Mononuclear cell (primary cell): ENCODE results near the gene IQUB. TPM values are rescaled to one million over a fixed set of nuclear protein-coding genes. Genes with fewer than 3 reads are reported as not detected.

Experiments used
- H3K27me3 ChIP-seq: 2 replicates; pipeline ENCODE4 v1.6.0; 2011; ENCODE audit warnings: low read length, control low read depth; ENCODE audit not compliant: insufficient read depth
- H3K4me1 ChIP-seq: 2 replicates; pipeline ENCODE4 v1.5.1; 2011; ENCODE audit warnings: mild to moderate bottlenecking, low read length, control low read depth; ENCODE audit not compliant: insufficient read depth
- H3K4me3 ChIP-seq: 2 replicates; pipeline ENCODE4 v1.5.1; 2011; ENCODE audit warnings: mild to moderate bottlenecking, low read length, moderate library complexity
- H3K9me3 ChIP-seq: 2 replicates; pipeline ENCODE4 v1.5.1; 2011; ENCODE audit warnings: low read depth, mild to moderate bottlenecking, control low read depth, low read length
- total RNA-seq: library from RNA; depleted of rRNA; stranded (reverse); fragments of >200 nt; gene quantifications from one replicate; pipeline ENCODE4 v1.2.3, GENCODE V29; 2012

The IQUB gene
- total RNA-seq, result 0.52 TPM

DNA sequence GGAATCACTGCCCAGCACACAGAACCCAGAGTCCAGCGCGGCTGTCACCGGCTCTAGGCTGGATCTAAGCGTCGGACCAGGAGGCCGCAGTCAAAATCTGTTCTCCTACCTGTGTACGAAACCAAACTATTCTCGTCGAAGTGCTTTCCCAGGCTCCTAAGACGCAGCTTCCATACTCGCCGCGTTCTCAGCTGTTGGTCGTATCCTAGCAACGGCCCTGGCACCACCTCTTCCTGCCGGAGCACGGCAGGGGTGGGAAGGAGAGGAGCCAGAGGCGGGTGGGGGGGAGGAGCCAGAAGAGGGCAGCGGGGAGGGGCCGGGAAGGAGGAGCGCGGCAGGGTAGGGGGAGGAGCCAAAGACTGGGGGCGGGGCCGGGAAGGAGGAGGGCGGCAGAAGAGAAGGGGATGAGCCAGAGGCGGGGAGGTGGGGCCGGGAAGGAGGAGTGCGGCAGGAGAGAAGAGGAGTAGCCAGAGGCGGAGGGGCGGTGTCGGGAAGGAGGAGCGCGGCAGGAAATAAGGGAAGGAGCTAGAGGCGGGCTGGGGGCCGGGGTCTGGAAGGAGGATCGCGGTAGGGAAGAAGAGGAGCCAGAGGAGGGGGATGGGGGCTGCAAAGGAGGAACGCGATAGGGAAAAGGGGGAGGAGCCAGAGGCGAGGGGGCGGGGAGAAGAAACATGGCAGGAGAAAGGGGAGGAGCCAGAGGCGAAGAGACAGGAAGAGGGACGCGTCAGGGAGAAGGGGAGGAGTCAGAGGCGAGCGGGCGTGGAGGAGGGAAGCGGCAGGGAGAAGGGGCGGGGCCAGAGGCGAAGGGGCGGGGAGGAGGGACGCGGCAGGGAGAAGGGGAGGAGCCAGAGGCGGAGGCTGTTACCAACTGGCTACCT lies at the start of gene IQUB:
Gene IQUB, minus strand, starts transcription at position 213 of the 878 bp plus-strand sequence. CDS start 22,255 bp downstream, outside the sequence.
- Histone ChIP-seq H3K4me3 (peak within 1 kb of the TSS; percentile 53), H3K4me1 (peaks cover 12% of the 10 kb centered on the region), H3K27me3 (peaks cover 31% of the 10 kb centered on the region), H3K9me3 (no peaks in the 10 kb centered on the region)

DNA sequence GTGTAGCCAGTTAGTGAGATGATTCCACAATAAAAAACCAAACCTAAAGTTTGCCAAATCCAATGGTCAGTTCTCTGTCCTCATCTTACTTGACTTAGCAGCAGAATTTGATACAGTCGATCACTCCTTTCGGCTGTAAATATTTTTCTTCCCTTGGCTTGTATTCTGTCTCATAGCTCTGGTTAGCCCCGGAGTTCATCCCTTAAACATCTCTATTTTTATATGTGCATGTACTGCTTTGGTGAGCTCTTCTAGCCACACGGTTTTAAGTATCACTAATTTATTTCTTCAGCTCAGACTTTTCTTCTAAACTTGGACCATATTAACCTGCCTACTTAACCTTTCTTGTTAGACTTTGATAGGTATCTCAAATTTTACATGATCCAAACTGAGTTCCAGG lies 49.4 kb upstream of the IQUB start:
- Histone ChIP-seq H3K4me1 (no peaks in the 10 kb centered on the region), H3K4me3 (no peak overlapping the region), H3K9me3 (no peaks in the 10 kb centered on the region), H3K27me3 (peaks cover 22% of the 10 kb centered on the region)

- H3K27me3 ChIP-seq, result peaks cover 31% of the 10 kb centered on the region
- H3K4me1 ChIP-seq, result no peaks in the 10 kb centered on the region
- no peaks in the 10 kb centered on the region for H3K9me3 ChIP-seq
- H3K4me3 ChIP-seq, result no peak overlapping the region
Measured at GRCh38 chr7:123581162-123581459, 46.7 kb upstream of the IQUB start.

DNA sequence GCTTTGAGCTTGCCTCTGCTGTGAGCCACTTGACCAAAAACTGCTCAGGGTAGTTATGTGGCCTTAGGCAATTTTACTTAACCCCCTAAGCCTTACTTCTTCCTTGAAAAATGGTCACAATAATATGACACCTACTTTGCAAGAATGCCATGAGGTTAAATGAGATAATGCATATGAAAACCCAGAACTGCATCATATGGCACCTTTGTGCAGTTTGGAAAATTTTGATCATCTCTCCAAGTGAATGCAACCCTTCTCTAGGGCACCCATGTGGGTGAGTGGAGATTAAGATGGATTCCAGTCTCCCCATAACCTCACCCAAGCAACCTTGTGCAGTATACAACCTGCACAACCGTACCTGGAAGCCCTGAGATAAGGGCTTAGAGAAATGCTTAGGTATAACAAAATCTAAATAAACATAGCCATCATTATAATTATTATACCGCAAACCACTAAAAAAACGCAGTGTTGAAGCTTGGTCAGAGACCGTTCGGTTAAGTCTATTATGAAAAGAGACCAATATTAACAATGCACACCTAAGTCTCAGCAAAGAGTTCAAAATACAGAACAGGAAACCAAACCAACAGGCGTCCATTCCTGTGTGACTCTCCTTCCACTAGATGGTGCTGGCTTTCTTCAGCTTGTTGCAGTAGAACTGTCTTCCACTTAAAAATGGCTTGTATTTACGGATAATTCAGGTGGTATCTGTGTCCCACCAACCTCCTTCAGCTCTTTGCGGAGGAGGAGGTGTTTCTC lies 46.2 kb upstream of the IQUB start:
- H3K27me3 ChIP-seq, result peaks cover 30% of the 10 kb centered on the region
- H3K9me3 ChIP-seq, result no peaks in the 10 kb centered on the region
- no peak overlapping the region for H3K4me3 ChIP-seq
- no peaks in the 10 kb centered on the region for H3K4me1 ChIP-seq

DNA sequence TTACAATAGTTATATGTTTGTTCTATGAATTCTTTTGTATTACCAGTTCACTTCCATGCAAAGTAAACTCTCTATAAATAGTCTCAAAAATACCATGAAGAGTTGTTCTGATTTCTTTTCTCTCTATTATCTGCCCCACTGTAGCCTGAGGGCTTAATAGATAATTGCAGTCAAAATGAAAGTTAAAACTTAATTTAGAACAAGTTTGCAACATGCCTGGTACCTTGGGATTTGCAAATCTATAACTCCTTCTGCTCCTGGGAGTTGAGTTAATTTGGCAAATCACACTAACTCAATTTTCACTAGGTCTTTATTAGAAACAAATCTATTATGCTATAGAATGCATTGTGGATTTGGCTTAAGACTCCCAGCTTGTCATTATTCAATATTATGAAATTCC lies 45.0 kb upstream of the IQUB start:
- Histone ChIP-seq H3K4me1 (no peaks in the 10 kb centered on the region), H3K9me3 (no peaks in the 10 kb centered on the region), H3K27me3 (peaks cover 35% of the 10 kb centered on the region), H3K4me3 (no peak overlapping the region)

DNA sequence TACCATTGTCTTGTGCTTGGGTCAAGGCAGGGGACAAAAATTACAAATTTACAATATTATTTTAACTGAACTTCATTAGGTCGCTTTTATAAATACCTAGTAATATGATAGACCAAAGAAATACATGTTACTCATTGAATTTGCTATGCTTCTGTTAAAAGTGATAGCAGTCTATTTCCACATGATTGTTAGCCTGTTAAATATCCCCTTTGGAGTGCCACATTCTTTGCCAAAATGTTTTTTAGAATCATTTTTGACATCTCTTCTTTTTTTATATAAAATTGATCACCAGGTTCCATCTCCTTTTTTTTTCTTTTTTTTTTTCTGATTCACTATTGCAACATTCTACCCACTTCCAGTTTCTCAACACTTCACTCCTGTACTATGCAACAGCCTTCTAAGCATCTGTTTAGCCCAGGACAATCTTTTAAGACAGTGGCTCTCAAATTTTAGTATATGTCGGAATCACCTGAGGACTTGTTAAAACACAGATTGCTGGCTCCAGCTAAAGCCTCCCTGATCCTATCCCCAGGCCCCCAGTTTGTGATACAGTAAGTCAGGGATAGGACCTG lies 39.6 kb upstream of the IQUB start:
- H3K4me3 ChIP-seq, result no peak overlapping the region
- H3K4me1 ChIP-seq, result no peaks in the 10 kb centered on the region
- no peaks in the 10 kb centered on the region for H3K9me3 ChIP-seq
- H3K27me3 ChIP-seq, result peaks cover 25% of the 10 kb centered on the region

GRCh38 chr7:123573341-123573740 lies 38.9 kb upstream of the IQUB start:
- peaks cover 18% of the 10 kb centered on the region for H3K27me3 ChIP-seq
- H3K4me3 ChIP-seq, result no peak overlapping the region
- H3K4me1 ChIP-seq, result no peaks in the 10 kb centered on the region
- no peaks in the 10 kb centered on the region for H3K9me3 ChIP-seq

- Histone ChIP-seq H3K4me3 (no peak overlapping the region), H3K27me3 (peaks cover 10% of the 10 kb centered on the region), H3K4me1 (no peaks in the 10 kb centered on the region), H3K9me3 (no peaks in the 10 kb centered on the region)
Measured at GRCh38 chr7:123571684-123572083, 37.3 kb upstream of the IQUB start.

GRCh38 chr7:123571187-123571586 lies 36.8 kb upstream of the IQUB start:
- no peaks in the 10 kb centered on the region for H3K4me1 ChIP-seq
- H3K27me3 ChIP-seq, result peaks cover 6% of the 10 kb centered on the region
- no peak overlapping the region for H3K4me3 ChIP-seq
- no peaks in the 10 kb centered on the region for H3K9me3 ChIP-seq

DNA sequence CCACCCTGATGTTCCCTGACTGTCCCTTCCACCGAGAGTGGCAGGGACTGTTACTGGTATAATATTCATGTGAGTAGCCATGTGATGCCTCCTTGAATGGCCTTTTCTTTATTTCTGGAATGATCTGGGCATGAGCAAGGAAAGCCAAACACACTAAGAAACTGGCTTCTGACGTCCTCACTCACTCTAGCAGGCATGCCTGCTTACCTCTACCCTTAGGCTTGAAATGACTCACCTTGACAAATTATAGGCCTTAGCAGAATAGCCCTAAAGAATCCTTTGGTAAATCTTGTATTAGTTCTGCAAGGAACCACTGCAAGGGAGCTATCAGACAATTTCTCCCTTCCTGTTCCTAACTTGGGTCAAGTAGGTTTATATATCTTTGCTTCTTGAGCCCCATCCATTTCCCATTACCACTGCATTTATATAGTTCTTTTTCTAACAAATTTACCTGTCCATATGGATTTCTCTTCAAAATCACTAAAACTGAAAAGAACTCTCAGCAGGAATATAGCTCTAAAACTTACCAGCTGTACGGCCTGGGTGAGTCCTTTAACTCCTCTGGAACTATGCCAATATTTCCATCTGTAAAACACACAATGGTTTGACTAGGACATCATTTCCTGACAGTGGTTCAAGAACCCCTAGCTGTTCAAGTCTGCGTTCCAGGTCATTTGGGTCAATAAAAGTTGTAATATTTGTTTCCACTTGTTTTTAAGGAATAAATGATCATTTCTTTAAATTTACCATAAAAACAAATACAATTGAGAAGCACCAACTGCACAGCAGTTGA lies 36.2 kb upstream of the IQUB start:
- no peaks in the 10 kb centered on the region for H3K4me1 ChIP-seq
- no peaks in the 10 kb centered on the region for H3K9me3 ChIP-seq
- H3K4me3 ChIP-seq, result no peak overlapping the region
- peaks cover 5% of the 10 kb centered on the region for H3K27me3 ChIP-seq

DNA sequence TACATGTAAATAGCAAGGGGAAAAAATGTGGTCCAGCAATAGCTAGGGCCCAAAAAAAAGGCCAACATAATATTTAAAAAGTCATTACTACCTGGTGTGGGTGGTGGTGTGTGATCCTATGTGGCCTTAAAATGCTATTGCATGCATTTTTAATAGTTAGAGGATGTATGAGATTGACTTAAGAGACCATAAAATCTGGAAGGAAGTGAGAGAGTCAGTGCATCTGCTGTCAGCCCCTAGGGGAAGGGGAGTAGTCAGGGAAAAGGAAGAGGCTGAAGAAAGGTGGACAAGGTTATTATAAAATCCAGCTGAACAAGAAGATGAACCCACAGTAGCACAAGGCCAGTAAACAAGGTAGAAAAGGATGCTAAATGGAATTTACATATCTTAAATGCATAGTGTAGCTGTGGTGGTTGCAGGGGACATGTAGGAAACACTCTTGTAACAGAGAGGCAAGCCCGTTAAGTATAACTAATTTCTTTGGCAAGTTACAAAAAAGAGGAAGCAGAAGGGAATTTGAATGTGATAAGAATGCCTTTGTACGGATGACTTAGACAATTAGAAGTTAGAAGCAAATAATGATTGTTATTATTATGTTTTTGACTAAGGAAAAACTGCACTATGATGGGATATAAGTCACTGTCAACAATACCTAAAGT lies 35.1 kb upstream of the IQUB start:
- Histone ChIP-seq H3K27me3 (no peaks in the 10 kb centered on the region), H3K4me3 (no peak overlapping the region), H3K9me3 (no peaks in the 10 kb centered on the region), H3K4me1 (no peaks in the 10 kb centered on the region)

DNA sequence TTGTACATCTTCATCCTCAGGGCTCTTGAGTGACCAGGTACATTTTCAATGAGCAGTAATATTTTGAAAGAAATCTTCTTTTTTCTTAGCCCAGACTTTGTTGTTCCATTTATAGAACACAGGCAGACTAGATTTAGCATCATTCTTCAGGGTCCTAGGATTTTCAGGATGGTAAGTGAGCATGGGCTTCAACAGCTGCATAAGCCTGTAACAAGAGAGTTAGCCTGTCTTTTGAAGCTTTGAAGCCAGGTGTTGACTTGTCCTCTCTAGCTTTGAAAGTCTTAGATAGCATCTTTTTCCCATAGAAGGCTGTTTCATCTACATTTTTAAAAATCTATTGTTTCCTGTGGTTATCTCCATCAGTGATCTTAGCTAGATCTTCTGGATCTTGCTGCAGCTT lies 27.7 kb upstream of the IQUB start:
- no peaks in the 10 kb centered on the region for H3K27me3 ChIP-seq
- H3K4me3 ChIP-seq, result no peak overlapping the region
- H3K4me1 ChIP-seq, result peaks cover under 1% of the 10 kb centered on the region
- no peaks in the 10 kb centered on the region for H3K9me3 ChIP-seq

- no peaks in the 10 kb centered on the region for H3K9me3 ChIP-seq
- H3K4me1 ChIP-seq, result peaks cover 17% of the 10 kb centered on the region
- H3K4me3 ChIP-seq, result peak overlapping the region; percentile 87
- no peaks in the 10 kb centered on the region for H3K27me3 ChIP-seq
Measured at GRCh38 chr7:123558289-123558874, 24.0 kb upstream of the IQUB start.
